Endothelial cell of umbilical vein (primary cell): Measurements from ENCODE around the gene MAPKAP1. TPM values are rescaled to one million over a fixed set of nuclear protein-coding genes. Genes with fewer than 3 reads are reported as not detected.

Source experiments
- BruUV-seq: library from RNA; stranded (reverse); fragments of 400-500 nt; replicated peaks from 2 replicates; lab custom pipeline; 2021; lab: Mats Ljungman, UMichigan
- CTCF ChIA-PET: fragments of 300-600, 350-600 bp; sonication (Branson Sonifier 250); formaldehyde crosslinking; loops from one replicate; lab custom pipeline; 2021; ENCODE audit warnings: antibody characterized with exemption, inconsistent platforms; lab: Charles Lee
- POLR2A ChIA-PET: fragments of 300-600, 350-600 bp; sonication (Branson Sonifier 250); formaldehyde crosslinking; loops from one replicate; lab custom pipeline; 2021; ENCODE audit warnings: antibody characterized with exemption, inconsistent platforms; lab: Charles Lee
- DNase-seq: peaks from one replicate; pipeline ENCODE4 v3.0.0-alpha.2; 2011; ENCODE audit warnings: low read depth, low spot score
- FAIRE-seq: peaks from 2 replicates; lab custom pipeline; 2011; peaks lifted over from hg19 to GRCh38; lab: Jason Lieb, UNC
- H2AFZ ChIP-seq: 2 replicates; pipeline ENCODE4 v1.6.0; 2012; ENCODE audit warnings: low read depth, low read length, control low read depth, inconsistent platforms
- H3K27ac ChIP-seq: 2 replicates; pipeline ENCODE4 v1.5.1; 2011; ENCODE audit warnings: low read depth, mild to moderate bottlenecking, control low read depth, low read length, moderate library complexity; ENCODE audit not compliant: insufficient read depth
- H3K27me3 ChIP-seq, 2 experiments: 2 replicates each; pipeline versions ENCODE4 v1.6.0 to v1.6.1; 2011; ENCODE audit warnings: low read length in 2 of 2, mixed read lengths in 1 of 2; ENCODE audit not compliant: control insufficient read depth in 2 of 2, insufficient read depth in 2 of 2
- H3K36me3 ChIP-seq, 2 experiments: 2 replicates in 1 of 2; 3 replicates in 1 of 2; pipeline ENCODE4 v1.5.1; 2011; ENCODE audit warnings: low read length in 2 of 2, mild to moderate bottlenecking in 1 of 2, moderate library complexity in 1 of 2; ENCODE audit not compliant: control insufficient read depth in 2 of 2, insufficient read depth in 2 of 2; ENCODE audit errors: extremely low read depth in 1 of 2
- H3K4me1 ChIP-seq: 3 replicates; pipeline ENCODE4 v1.5.1; 2011; ENCODE audit warnings: mild to moderate bottlenecking, low read length; ENCODE audit not compliant: control insufficient read depth, insufficient read depth; ENCODE audit errors: extremely low read depth
- H3K4me2 ChIP-seq: 2 replicates; pipeline ENCODE4 v1.6.1; 2011; ENCODE audit warnings: low read length, control low read depth, mixed read lengths; ENCODE audit not compliant: insufficient read depth
- H3K4me3 ChIP-seq, 3 experiments: fragments of 200-600 bp in 1 of 3; sonication (generic), shearing (Covaris generic) in 1 of 3; replicated peaks in 1 of 3; 2 replicates each; pipeline ENCODE4 v1.5.1; 2011 to 2016; ENCODE audit warnings: control low read depth in 3 of 3, low read length in 3 of 3, mild to moderate bottlenecking in 2 of 3, inconsistent platforms in 1 of 3, low read depth in 1 of 3, moderate library complexity in 1 of 3; ENCODE audit not compliant: insufficient read depth in 1 of 3
- H3K79me2 ChIP-seq: 2 replicates; pipeline ENCODE4 v1.6.0; 2012; ENCODE audit warnings: low read length, inconsistent platforms; ENCODE audit not compliant: control insufficient read depth, insufficient read depth
- H3K9ac ChIP-seq: replicated peaks from 2 replicates; pipeline ENCODE3; 2011; ENCODE audit warnings: low read length, control low read depth; ENCODE audit not compliant: insufficient read depth; ENCODE audit errors: extremely low read depth
- H3K9me1 ChIP-seq: replicated peaks from 3 replicates; pipeline ENCODE4 v1.6.0; 2011; ENCODE audit warnings: mild to moderate bottlenecking, low read length; ENCODE audit not compliant: control insufficient read depth, insufficient read depth; ENCODE audit errors: extremely low read depth
- H3K9me3 ChIP-seq: replicated peaks from 2 replicates; pipeline ENCODE4 v1.5.1; 2012; ENCODE audit warnings: low read length, inconsistent platforms; ENCODE audit not compliant: control insufficient read depth, insufficient read depth
- H4K20me1 ChIP-seq: replicated peaks from 2 replicates; pipeline ENCODE3; 2011; ENCODE audit warnings: mild to moderate bottlenecking, low read length; ENCODE audit not compliant: control insufficient read depth, insufficient read depth; ENCODE audit errors: extremely low read depth
- EZH2 ChIP-seq: IDR thresholded peaks from 2 replicates; pipeline ENCODE4 v1.6.1; 2012; ENCODE audit warnings: borderline replicate concordance, low read depth, mild to moderate bottlenecking, moderate library complexity, low read length, inconsistent platforms; ENCODE audit not compliant: severe bottlenecking
- FOS ChIP-seq: IDR thresholded peaks from 2 replicates; pipeline ENCODE4 v1.6.1; 2011; ENCODE audit warnings: mild to moderate bottlenecking, low read length, moderate library complexity, borderline replicate concordance; ENCODE audit not compliant: insufficient read depth
- GATA2 ChIP-seq: IDR thresholded peaks from 2 replicates; pipeline ENCODE4 v1.7.0; 2011; ENCODE audit warnings: low read depth, mild to moderate bottlenecking, moderate library complexity, mixed read lengths, low read length; ENCODE audit not compliant: insufficient read length, insufficient read depth
- JUN ChIP-seq: IDR thresholded peaks from 2 replicates; pipeline ENCODE4 v1.6.1; 2011; ENCODE audit warnings: borderline replicate concordance, low read depth; ENCODE audit not compliant: insufficient read length, insufficient read depth
- MYC ChIP-seq: IDR thresholded peaks from one replicate; pipeline ENCODE4 v1.6.1; 2011; ENCODE audit warnings: mild to moderate bottlenecking, low read depth, low read length
- POLR2A ChIP-seq: IDR thresholded peaks from 2 replicates; pipeline ENCODE4 v1.6.1; 2012; ENCODE audit warnings: low read depth, mild to moderate bottlenecking, control low read depth, low read length
- POLR2AphosphoS5 ChIP-seq: IDR thresholded peaks from 2 replicates; pipeline ENCODE4 v1.6.1; 2012; ENCODE audit warnings: low read depth, mild to moderate bottlenecking, control low read depth, low read length, moderate library complexity; ENCODE audit not compliant: insufficient read depth
- dilution Hi-C: fragments of 300-500 bp; cut with MboI; formaldehyde crosslinking; loops from one replicate; pipeline ENCODE4 v1.15.0; 2019; ENCODE audit warnings: low sequenced_read_pairs; ENCODE audit not compliant: extremely low pct_ligation_motif_present
- intact Hi-C: fragments of 100-400 bp; cut with micrococcal nuclease; formaldehyde crosslinking; loops from one replicate; pipeline ENCODE4 v1.10.0; 2022
- polyA plus RNA-seq, 4 experiments: library from polyadenylated mRNA; depleted of rRNA in 3 of 4; stranded (reverse) in 3 of 4; unstranded in 1 of 4; fragments of >200 nt; gene quantifications; 2 replicates each; pipeline versions ENCODE4 v1.2.1 to v1.2.3, GENCODE V29; 2011 to 2012; ENCODE audit warnings: missing spikeins in 1 of 4
- total RNA-seq: library from RNA; stranded (reverse); gene quantifications from 2 replicates; pipeline ENCODE4 v1.2.3, GENCODE V29; 2021
- TF ChIP-seq, protein P1 (sequence below): IDR thresholded peaks from 2 replicates; pipeline ENCODE4 v1.6.1; 2011; ENCODE audit not compliant: insufficient read depth, insufficient read length
- TF ChIP-seq, protein P2 (sequence below), 2 donors: IDR thresholded peaks; 1 replicate in 1 of 2; 2 replicates in 1 of 2; pipeline ENCODE4 v1.5.1; 2011; ENCODE audit warnings: low read length in 2 of 2, mild to moderate bottlenecking in 2 of 2, moderate library complexity in 2 of 2, control low read depth in 1 of 2, inconsistent platforms in 1 of 2, low read depth in 1 of 2; ENCODE audit not compliant: insufficient read depth in 1 of 2; ENCODE audit errors: extremely low read depth in 1 of 2

Gene MAPKAP1
- total and polyA plus RNA-seq, 2 donors (not counting 3 experiments of a cell fraction or from before 2014, with no cell fraction given): 61.9 to 99.1 TPM

DNA sequence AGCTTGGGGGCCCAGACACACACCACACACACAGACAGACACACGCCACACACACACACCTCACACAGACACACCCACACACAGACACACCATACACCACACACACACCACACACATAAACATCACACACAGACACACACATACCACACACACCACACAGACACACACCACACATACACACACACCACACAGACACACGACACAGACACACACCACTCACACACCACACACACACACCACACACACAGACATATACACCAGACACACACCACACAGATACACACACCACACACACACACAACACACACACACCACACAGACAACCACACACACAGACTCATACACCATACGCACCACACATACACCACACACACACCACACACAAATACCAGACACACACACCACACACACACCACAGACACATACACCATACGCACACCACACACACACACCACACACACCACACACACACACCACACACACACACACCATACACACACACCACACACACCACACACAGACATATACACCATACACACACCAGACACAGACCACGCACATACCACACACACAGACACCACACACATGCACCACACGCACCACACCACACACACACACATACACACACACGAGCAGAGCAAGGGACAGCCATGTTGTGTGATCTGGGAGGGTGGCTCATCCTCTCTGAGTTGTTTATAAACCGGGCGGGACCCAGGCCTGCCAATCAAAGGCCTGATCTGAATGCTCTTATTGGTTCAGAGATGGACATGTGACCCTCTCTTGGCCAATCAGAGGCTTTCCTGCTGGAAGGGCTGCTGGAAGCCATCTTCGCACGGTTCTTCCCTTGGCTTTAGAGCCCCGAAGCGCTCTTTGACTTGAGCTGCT, 297.1 kb downstream of the MAPKAP1 start:
- peak; percentile 70 for FAIRE-seq
- H3K79me2 ChIP-seq: no peaks in the 10 kb centered on the region
- no peak for TF ChIP-seq JUN
- TF ChIP-seq, protein P1, sequence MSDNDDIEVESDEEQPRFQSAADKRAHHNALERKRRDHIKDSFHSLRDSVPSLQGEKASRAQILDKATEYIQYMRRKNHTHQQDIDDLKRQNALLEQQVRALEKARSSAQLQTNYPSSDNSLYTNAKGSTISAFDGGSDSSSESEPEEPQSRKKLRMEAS: peak; percentile 30

DNA sequence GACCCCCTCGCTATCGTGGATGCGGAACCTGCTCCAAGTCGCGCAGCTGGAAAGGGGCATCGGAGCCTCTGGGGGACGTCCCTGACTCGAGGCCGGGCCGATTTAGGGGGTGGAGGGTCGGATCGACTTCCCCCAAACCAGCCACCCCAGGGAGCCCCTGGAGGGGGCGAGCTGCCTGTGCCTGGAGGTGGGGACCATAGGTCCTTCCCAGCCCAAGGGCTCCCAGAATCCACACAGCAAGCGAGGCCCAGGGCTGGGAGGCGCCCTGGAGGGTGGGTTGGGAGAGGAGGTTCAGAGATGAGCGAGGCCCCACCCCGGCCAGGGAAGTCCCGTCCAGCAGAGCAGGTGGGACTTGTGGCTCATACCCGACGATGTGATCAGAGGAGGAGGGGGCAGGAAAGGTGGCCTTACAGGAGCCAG, 297.8 kb downstream of the MAPKAP1 start:
- no peak overlapping the region for H3K9ac ChIP-seq
- no peak overlapping the region for H3K4me2 ChIP-seq
- no TSS peak for BruUV-seq
- H3K9me1 ChIP-seq: no peaks in the 10 kb centered on the region
- intact Hi-C loops (loop anchor here (2.0 to 10.0 kb wide), 4 partner anchors 150 to 1083 kb away; partner anchors contain the start of gene PBX3), dilution Hi-C loops (no loop called here)
- no peaks in the 10 kb centered on the region for H3K36me3 ChIP-seq
- H3K4me1 ChIP-seq: peaks cover 3% of the 10 kb centered on the region
- no peaks in the 10 kb centered on the region for H3K27me3 ChIP-seq
- CTCF ChIA-PET: interaction anchor here (2.1 to 2.7 kb wide), 4 partner anchors 142 to 1082 kb away, joined by 11 to 35 read pairs (median 18); no protein-coding TSS in a partner anchor
- H3K79me2 ChIP-seq: no peaks in the 10 kb centered on the region
- no peak overlapping the region for H2AFZ ChIP-seq
- POLR2A ChIA-PET: no interaction called here
- no peak overlapping the region for H3K27ac ChIP-seq
- no peak for TF ChIP-seq JUN
- TF ChIP-seq MYC: no peak
- TF ChIP-seq POLR2AphosphoS5: no peak
- TF ChIP-seq, protein P1: no peak
- no peak for TF ChIP-seq EZH2
- no peak for TF ChIP-seq FOS
- TF ChIP-seq, protein P2, sequence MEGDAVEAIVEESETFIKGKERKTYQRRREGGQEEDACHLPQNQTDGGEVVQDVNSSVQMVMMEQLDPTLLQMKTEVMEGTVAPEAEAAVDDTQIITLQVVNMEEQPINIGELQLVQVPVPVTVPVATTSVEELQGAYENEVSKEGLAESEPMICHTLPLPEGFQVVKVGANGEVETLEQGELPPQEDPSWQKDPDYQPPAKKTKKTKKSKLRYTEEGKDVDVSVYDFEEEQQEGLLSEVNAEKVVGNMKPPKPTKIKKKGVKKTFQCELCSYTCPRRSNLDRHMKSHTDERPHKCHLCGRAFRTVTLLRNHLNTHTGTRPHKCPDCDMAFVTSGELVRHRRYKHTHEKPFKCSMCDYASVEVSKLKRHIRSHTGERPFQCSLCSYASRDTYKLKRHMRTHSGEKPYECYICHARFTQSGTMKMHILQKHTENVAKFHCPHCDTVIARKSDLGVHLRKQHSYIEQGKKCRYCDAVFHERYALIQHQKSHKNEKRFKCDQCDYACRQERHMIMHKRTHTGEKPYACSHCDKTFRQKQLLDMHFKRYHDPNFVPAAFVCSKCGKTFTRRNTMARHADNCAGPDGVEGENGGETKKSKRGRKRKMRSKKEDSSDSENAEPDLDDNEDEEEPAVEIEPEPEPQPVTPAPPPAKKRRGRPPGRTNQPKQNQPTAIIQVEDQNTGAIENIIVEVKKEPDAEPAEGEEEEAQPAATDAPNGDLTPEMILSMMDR (IDR thresholded peaks at IDR 0.05; ENCODE audit: extremely low read depth in 1 of 2, insufficient read depth in 1 of 2, low read depth in 1 of 2, low read length in 2 of 2): no peak
- TF ChIP-seq POLR2A: no peak
- no peak for TF ChIP-seq GATA2
- DNase-seq (no peak), FAIRE-seq (no peak)
- H3K9me3 ChIP-seq: no peaks in the 10 kb centered on the region
- no peak overlapping the region for H3K4me3 ChIP-seq
- H4K20me1 ChIP-seq: no peaks in the 10 kb centered on the region

More for the DNA sequence above, 297.1 kb downstream of the MAPKAP1 start:
- BruUV-seq: no TSS peak
- Histone ChIP-seq H4K20me1 (no peaks in the 10 kb centered on the region), H3K27me3 (no peaks in the 10 kb centered on the region), H3K27ac (no peak overlapping the region), H3K9me3 (no peaks in the 10 kb centered on the region), H3K4me3 (no peak overlapping the region), H3K9me1 (no peaks in the 10 kb centered on the region), H3K4me1 (peaks cover 3% of the 10 kb centered on the region), H3K4me2 (no peak overlapping the region), H3K9ac (no peak overlapping the region), H3K36me3 (no peaks in the 10 kb centered on the region), H2AFZ (no peak overlapping the region)
- CTCF ChIA-PET: no interaction called here
- no peak for DNase-seq
- intact Hi-C loops: loop anchor here (2.0 to 10.0 kb wide), 4 partner anchors 149 to 1082 kb away; partner anchors contain the start of gene PBX3
- dilution Hi-C loops: no loop called here
- POLR2A ChIA-PET: no interaction called here
